GM10266 (cell line): ENCODE measurements around the gene SFT2D1.

Source experiments
- DNase-seq: peaks from one replicate; pipeline ENCODE4 v3.0.0; 2012; ENCODE audit errors: extremely low spot score
- CTCF ChIP-seq: IDR thresholded peaks from 2 replicates; pipeline ENCODE4 v1.5.1; 2012; ENCODE audit warnings: mild to moderate bottlenecking, low read depth; ENCODE audit not compliant: control insufficient read depth, insufficient read depth; ENCODE audit errors: missing control alignments

SFT2D1 gene

GRCh38 chr6:166309977-166310376 is 32.4 kb downstream of the SFT2D1 start:
- DNase-seq, result no peak

GRCh38 chr6:166308769-166309589 is 33.4 kb downstream of the SFT2D1 start:
- no peak for TF ChIP-seq CTCF
- no peak for DNase-seq

More at GRCh38 chr6:166309977-166310376, 32.4 kb downstream of the SFT2D1 start:
- TF ChIP-seq CTCF, result no peak

- TF ChIP-seq CTCF, result no peak
- peak; percentile 71 for DNase-seq
These were observed 34.1 kb downstream of the SFT2D1 start, which contains the start of gene PRR18 for GRCh38 chr6:166308033-166308768. Gene PRR18, minus strand, starts transcription at chr6:166308392. Its CDS starts 250 bp downstream, at chr6:166308142.

GRCh38 chr6:166307082-166308032 is 35.0 kb downstream of the SFT2D1 start:
- no peak for TF ChIP-seq CTCF
- peak; percentile 65 for DNase-seq

- DNase-seq, result no peak
These were observed 35.8 kb downstream of the SFT2D1 start for GRCh38 chr6:166306378-166307081.

More at GRCh38 chr6:166306378-166307081, 35.8 kb downstream of the SFT2D1 start:
- no peak for TF ChIP-seq CTCF
